Mammary epithelial cell (primary cell): Measurements from ENCODE around the gene UBAC2.

ENCODE experiments used
- CTCF ChIP-seq, 2 donors: IDR thresholded peaks in 1 of 2; conservative IDR thresholded peaks in 1 of 2; 2 replicates each; pipeline ENCODE4 v1.5.1; 2011 to 2012; ENCODE audit warnings: inconsistent platforms in 2 of 2, low read length in 2 of 2, mild to moderate bottlenecking in 2 of 2, control low read depth in 1 of 2, low read depth in 1 of 2; ENCODE audit not compliant: insufficient read depth in 1 of 2; ENCODE audit errors: extremely low read depth in 1 of 2
- EZH2 ChIP-seq: IDR thresholded peaks from 2 replicates; pipeline ENCODE4 v1.6.1; 2012; ENCODE audit warnings: low read length, inconsistent platforms, borderline replicate concordance

GRCh38 chr13:99275093-99275469 is 74.4 kb downstream of the UBAC2 start:
- TF ChIP-seq CTCF (conservative IDR thresholded peaks at IDR 0.05 in 1 of 2, IDR thresholded peaks at IDR 0.05 in 1 of 2; ENCODE audit: extremely low read depth in 1 of 2, insufficient read depth in 1 of 2, low read depth in 1 of 2, low read length in 2 of 2): no peak
- TF ChIP-seq EZH2: no peak
